SK-N-MC (cell line): ENCODE measurements around the gene FMN2.

ENCODE experiments used
- DNase-seq: peaks from one replicate; pipeline ENCODE4 v3.0.0-alpha.2; 2011; ENCODE audit warnings: low read depth, low spot score
- H3K27ac ChIP-seq: fragments of 200-600 bp; sonication (generic); 2 replicates; pipeline ENCODE4 v1.5.1; 2016; ENCODE audit warnings: mixed run types
- H3K36me3 ChIP-seq: fragments of 200-600 bp; sonication (generic); 2 replicates; pipeline ENCODE4 v1.6.1; 2017; ENCODE audit warnings: antibody characterized with exemption, low read length, mixed read lengths; ENCODE audit not compliant: insufficient read depth
- H3K4me3 ChIP-seq: fragments of 200-600 bp; sonication (generic); 2 replicates; pipeline ENCODE4 v1.5.1; 2016
- H3K9ac ChIP-seq: fragments of 200-600 bp; sonication (generic); 2 replicates; pipeline ENCODE4 v1.8.0; 2017; ENCODE audit warnings: mixed run types, mixed read lengths; ENCODE audit not compliant: insufficient read length
- H3K9me3 ChIP-seq: fragments of 200-600 bp; sonication (generic); 2 replicates; pipeline ENCODE4 v1.6.1; 2017; ENCODE audit warnings: low read depth, mild to moderate bottlenecking, antibody characterized with exemption, low read length, moderate library complexity, mixed read lengths
- EZH2 ChIP-seq: fragments of 200-600 bp; sonication (generic); IDR thresholded peaks from one replicate; pipeline ENCODE4 v1.6.1; 2017; ENCODE audit warnings: antibody characterized with exemption
- FOXP2 ChIP-seq: optimal IDR thresholded peaks from 2 replicates; pipeline ENCODE3; 2011; ENCODE audit warnings: mild to moderate bottlenecking, moderate library complexity; ENCODE audit not compliant: insufficient read depth; ENCODE audit errors: extremely low read length, control extremely low read depth
- POLR2AphosphoS5 ChIP-seq: IDR thresholded peaks from 2 replicates; pipeline ENCODE4 v1.6.1; 2012; ENCODE audit warnings: mild to moderate bottlenecking, low read depth, low read length, borderline replicate concordance

FMN2 gene

DNA sequence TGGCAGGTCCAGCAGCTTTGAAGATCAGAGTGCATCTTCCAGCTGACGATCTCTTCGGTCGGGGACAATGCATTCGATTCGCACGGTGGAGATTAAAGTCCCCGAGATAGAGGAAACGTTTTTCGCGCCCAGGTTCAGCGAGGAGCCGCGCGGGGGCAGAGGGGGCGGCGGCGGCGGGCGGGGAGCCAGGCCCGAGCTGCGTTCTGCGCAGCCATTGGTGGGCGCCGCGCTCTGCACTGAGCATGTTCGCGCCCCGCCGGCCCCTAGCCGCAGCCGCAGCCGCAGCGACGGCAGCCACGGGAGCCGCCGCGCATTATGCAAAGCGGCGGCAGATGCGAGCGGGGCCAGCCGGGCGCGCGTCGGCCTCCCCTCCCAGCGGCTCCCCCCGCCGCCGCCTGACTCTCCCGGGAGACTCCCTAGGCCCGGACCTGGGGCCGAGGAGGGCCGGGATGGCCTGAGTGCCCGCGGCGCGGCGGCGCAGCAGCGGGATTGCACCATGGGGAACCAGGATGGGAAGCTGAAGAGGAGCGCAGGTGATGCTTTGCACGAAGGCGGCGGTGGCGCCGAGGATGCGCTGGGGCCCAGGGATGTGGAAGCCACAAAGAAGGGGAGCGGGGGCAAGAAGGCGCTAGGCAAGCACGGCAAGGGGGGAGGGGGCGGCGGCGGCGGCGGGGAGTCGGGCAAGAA is at the start of gene FMN2:
TSS of gene FMN2 (plus strand) at position 270 of the 687 bp plus-strand sequence. CDS start at position 497, 227 bp downstream.
- DNase-seq, result no peak
- Histone ChIP-seq H3K36me3 (no peaks in the 10 kb centered on the region), H3K9ac (no peak within 1 kb of the TSS), H3K9me3 (no peaks in the 10 kb centered on the region), H3K4me3 (peak within 1 kb of the TSS; percentile 33; the same call in 1 of the 2 replicates), H3K27ac (no peak within 1 kb of the TSS)
- no peak for TF ChIP-seq POLR2AphosphoS5
- TF ChIP-seq EZH2, result peak; percentile 88

GRCh38 chr1:240044620-240045019 is 47.1 kb upstream of the FMN2 start:
- no peaks in the 10 kb centered on the region for H3K9me3 ChIP-seq
- H3K4me3 ChIP-seq, result no peak overlapping the region
- no peaks in the 10 kb centered on the region for H3K36me3 ChIP-seq
- TF ChIP-seq FOXP2, result no peak
- TF ChIP-seq EZH2, result no peak
- TF ChIP-seq POLR2AphosphoS5, result no peak
- H3K27ac ChIP-seq, result no peak overlapping the region
- no peak overlapping the region for H3K9ac ChIP-seq
- no peak for DNase-seq

GRCh38 chr1:240046000-240046399 is 45.7 kb upstream of the FMN2 start:
- Histone ChIP-seq H3K9me3 (no peaks in the 10 kb centered on the region), H3K4me3 (no peak overlapping the region), H3K27ac (no peak overlapping the region), H3K9ac (no peak overlapping the region), H3K36me3 (no peaks in the 10 kb centered on the region)
- no peak for TF ChIP-seq POLR2AphosphoS5
- no peak for TF ChIP-seq FOXP2
- no peak for TF ChIP-seq EZH2
- DNase-seq, result no peak

DNA sequence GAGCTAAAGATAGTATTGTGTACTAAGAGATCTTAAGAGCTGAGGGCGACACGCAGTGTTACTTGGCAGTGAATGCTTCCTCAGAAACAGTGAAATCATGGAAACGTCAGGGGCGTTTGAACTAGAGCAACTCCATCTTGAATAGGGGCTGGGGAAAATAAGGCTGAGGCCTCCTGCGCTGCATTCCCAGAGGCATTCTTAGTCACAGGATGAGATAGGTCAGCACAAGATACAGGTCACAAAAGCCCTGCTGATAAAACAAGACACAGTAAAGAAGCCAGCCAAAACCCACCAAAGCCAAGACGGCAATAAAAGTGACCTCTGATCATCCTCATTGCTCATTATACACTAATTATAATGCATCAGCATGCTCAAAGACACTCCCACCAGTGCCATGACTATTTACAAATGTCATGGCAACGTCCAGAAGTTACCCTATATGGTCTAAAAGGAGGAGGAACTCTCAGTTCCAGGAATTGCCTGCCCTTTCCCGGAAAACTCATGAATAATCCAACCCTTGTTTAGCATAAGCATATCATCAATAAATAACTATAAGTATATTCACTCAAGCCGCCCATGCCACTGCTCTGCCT is 37.5 kb upstream of the FMN2 start:
- Histone ChIP-seq H3K4me3 (no peak overlapping the region), H3K27ac (no peak overlapping the region), H3K9me3 (no peaks in the 10 kb centered on the region), H3K36me3 (no peaks in the 10 kb centered on the region), H3K9ac (no peak overlapping the region)
- TF ChIP-seq EZH2, result no peak
- no peak for TF ChIP-seq FOXP2
- no peak for TF ChIP-seq POLR2AphosphoS5
- DNase-seq, result no peak

- H3K9me3 ChIP-seq, result no peaks in the 10 kb centered on the region
- no peak overlapping the region for H3K4me3 ChIP-seq
- H3K9ac ChIP-seq, result no peak overlapping the region
- no peak for TF ChIP-seq FOXP2
- TF ChIP-seq POLR2AphosphoS5, result no peak
- no peak for TF ChIP-seq EZH2
- no peak overlapping the region for H3K27ac ChIP-seq
- no peak for DNase-seq
- H3K36me3 ChIP-seq, result no peaks in the 10 kb centered on the region
These were observed 35.7 kb upstream of the FMN2 start for GRCh38 chr1:240055936-240056335.

GRCh38 chr1:240056350-240056749 is 35.3 kb upstream of the FMN2 start:
- no peak overlapping the region for H3K9ac ChIP-seq
- no peak overlapping the region for H3K4me3 ChIP-seq
- TF ChIP-seq POLR2AphosphoS5, result no peak
- no peak for TF ChIP-seq EZH2
- TF ChIP-seq FOXP2, result no peak
- DNase-seq, result no peak
- no peak overlapping the region for H3K27ac ChIP-seq
- H3K36me3 ChIP-seq, result no peaks in the 10 kb centered on the region
- no peaks in the 10 kb centered on the region for H3K9me3 ChIP-seq

- no peak for DNase-seq
- no peaks in the 10 kb centered on the region for H3K9me3 ChIP-seq
- no peak overlapping the region for H3K9ac ChIP-seq
- no peak overlapping the region for H3K27ac ChIP-seq
- no peak overlapping the region for H3K4me3 ChIP-seq
- TF ChIP-seq EZH2 (no peak), POLR2AphosphoS5 (no peak), FOXP2 (no peak)
- no peaks in the 10 kb centered on the region for H3K36me3 ChIP-seq
These were observed 33.6 kb upstream of the FMN2 start for GRCh38 chr1:240058049-240058448.

DNA sequence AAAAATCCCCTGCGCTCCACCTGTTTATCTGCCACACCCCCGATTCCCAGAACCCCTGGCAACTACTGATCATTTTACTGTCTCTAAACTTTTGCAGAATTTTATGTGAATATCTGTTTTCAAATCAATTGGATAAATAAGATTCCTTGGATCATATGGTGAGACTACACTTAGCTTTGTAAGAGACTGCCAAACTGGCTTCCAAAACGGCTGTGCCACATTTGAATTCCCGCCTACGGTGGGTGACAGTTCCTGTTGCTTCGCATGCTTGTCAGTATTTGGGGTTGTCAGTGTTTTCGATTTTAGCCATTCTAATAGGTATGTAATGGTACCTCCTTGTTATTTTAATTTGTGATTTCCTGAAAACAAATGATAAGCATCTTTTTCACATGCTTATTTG is 22.7 kb upstream of the FMN2 start:
- no peak for TF ChIP-seq FOXP2
- TF ChIP-seq POLR2AphosphoS5, result no peak
- no peak for TF ChIP-seq EZH2
- H3K9ac ChIP-seq, result no peak overlapping the region
- no peak for DNase-seq
- no peaks in the 10 kb centered on the region for H3K9me3 ChIP-seq
- H3K36me3 ChIP-seq, result no peaks in the 10 kb centered on the region
- no peak overlapping the region for H3K4me3 ChIP-seq
- no peak overlapping the region for H3K27ac ChIP-seq

GRCh38 chr1:240070188-240070587 is 21.5 kb upstream of the FMN2 start:
- TF ChIP-seq FOXP2 (no peak), EZH2 (no peak), POLR2AphosphoS5 (no peak)
- no peak for DNase-seq
- Histone ChIP-seq H3K4me3 (no peak overlapping the region), H3K9me3 (no peaks in the 10 kb centered on the region), H3K27ac (no peak overlapping the region), H3K36me3 (no peaks in the 10 kb centered on the region), H3K9ac (no peak overlapping the region)
